Measurements from ENCODE around the gene CDK19.

CDK19 gene

DNA sequence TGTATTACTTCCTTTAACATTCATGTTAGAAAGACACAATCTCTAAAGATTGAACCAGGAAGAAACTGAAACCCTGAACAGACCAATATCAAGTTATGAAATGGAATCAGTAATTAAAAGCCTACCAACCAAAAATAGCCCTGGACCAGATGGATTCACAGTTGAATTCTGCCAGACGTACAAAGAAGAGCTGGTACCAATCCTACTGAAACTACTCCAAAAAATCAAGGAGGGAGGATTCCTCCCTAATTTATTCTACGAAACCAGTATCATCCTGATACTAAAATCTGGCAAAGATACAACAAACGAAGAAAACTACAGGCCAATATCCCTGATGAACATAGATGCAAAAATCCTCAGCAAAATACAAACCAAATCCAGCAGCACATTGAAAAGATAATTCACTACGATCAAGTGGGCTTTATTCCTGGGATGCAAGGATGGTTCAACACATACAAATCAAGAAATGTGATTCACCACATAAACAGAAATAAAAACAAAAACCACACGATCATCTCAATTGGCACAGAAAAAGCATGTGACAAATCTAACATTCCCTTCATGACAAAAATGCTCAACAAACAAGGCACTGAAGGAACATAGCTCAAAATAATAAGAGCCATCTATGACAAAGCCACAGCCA is 15.0 kb downstream of the CDK19 start:
- no peak for DNase-seq (ENCODE audit: low read depth)
- TF ChIP-seq, protein P1, sequence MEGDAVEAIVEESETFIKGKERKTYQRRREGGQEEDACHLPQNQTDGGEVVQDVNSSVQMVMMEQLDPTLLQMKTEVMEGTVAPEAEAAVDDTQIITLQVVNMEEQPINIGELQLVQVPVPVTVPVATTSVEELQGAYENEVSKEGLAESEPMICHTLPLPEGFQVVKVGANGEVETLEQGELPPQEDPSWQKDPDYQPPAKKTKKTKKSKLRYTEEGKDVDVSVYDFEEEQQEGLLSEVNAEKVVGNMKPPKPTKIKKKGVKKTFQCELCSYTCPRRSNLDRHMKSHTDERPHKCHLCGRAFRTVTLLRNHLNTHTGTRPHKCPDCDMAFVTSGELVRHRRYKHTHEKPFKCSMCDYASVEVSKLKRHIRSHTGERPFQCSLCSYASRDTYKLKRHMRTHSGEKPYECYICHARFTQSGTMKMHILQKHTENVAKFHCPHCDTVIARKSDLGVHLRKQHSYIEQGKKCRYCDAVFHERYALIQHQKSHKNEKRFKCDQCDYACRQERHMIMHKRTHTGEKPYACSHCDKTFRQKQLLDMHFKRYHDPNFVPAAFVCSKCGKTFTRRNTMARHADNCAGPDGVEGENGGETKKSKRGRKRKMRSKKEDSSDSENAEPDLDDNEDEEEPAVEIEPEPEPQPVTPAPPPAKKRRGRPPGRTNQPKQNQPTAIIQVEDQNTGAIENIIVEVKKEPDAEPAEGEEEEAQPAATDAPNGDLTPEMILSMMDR (IDR thresholded peaks at IDR 0.05; ENCODE audit: insufficient read depth, low read depth, low read length, missing control alignments): no peak
- no peak overlapping the region for H3K4me3 ChIP-seq (ENCODE audit: low read length)

DNA sequence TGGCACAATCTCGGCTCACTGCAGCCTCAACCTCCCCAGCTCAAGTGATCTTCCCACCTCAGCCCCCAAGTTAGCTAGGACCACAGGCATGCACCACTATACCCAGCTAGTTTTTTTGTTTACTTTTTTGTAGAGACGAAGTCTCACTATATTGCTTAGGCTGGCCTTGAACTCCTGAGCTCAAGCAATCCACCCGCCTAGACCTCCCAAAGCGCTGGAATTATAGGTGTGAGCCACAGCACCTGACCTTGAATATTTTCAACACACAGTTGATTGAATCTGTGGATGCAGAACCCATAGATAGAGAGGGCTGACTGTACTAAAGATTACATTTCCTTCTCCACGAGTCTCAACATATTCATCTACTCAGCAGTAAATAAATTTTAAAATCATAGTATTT is 15.6 kb downstream of the CDK19 start:
- no peak overlapping the region for H3K4me3 ChIP-seq (ENCODE audit: low read length)
- no peak for DNase-seq (ENCODE audit: low read depth)
- TF ChIP-seq, protein P1 (IDR thresholded peaks at IDR 0.05; ENCODE audit: insufficient read depth, low read depth, low read length, missing control alignments): no peak

DNA sequence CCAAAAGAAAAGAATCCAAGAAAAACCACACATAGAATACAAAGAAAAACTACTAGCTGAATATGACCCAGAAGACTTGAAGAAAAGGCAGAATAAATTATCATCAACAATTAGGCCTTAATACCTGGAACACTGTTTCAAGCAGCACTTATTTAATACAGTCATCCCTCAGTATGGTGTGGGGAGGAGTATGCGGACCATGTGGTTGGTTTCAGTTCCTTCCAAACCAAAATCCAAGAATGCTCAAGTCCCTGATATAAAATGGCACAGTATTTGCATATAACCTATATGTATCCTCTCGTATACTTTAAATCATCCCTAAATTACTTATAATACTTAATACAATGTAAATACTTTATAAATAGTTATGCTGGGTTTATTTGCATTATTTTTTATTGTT is 16.1 kb downstream of the CDK19 start:
- no peak for DNase-seq (ENCODE audit: low read depth)
- TF ChIP-seq, protein P1 (IDR thresholded peaks at IDR 0.05; ENCODE audit: insufficient read depth, low read depth, low read length, missing control alignments): no peak
- H3K4me3 ChIP-seq (ENCODE audit: low read length): no peak overlapping the region

DNA sequence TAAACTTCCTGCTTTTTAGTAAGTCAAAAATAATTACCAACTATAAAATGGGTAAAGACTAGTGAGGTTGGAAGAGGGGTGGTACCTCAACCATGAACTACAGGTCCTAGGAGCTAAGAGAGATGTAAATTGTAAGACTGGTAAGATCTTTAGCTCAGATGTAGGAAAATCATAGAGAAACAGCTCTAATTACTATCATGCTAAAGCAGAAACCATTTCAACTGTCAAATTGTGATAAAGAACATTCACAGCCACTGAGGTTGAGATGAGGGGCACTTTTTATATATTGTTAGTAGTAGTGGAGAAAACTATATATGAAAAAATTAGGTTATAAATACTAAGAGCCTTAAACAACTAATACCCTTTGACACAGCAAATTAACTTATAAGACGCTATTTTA is 20.0 kb downstream of the CDK19 start:
- DNase-seq (ENCODE audit: low read depth): peak; percentile 11
- H3K4me3 ChIP-seq (ENCODE audit: low read length): no peak overlapping the region
- TF ChIP-seq, protein P1 (IDR thresholded peaks at IDR 0.05; ENCODE audit: insufficient read depth, low read depth, low read length, missing control alignments): no peak

DNA sequence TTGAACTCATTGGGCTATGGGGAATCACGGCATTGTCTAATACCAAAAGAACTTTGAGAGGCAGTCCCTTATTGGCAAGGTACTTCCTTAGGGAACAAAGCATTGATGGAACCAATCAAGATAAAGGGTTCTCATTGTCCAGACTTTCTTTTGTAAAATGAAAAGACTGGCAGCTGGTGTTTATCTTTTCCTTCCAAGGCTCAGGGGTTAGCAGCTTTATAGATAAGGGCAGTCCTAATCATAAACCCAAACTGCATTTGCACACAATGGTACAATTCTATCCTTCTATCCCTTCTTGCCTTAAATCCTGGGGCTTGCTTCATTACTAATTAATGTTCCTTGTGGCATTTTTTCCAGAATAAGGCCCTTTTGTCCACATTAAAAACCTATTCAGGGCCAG is 28.6 kb downstream of the CDK19 start:
- DNase-seq (ENCODE audit: low read depth): no peak
- TF ChIP-seq, protein P1 (IDR thresholded peaks at IDR 0.05; ENCODE audit: insufficient read depth, low read depth, low read length, missing control alignments): no peak
- H3K4me3 ChIP-seq (ENCODE audit: low read length): no peak overlapping the region

DNA sequence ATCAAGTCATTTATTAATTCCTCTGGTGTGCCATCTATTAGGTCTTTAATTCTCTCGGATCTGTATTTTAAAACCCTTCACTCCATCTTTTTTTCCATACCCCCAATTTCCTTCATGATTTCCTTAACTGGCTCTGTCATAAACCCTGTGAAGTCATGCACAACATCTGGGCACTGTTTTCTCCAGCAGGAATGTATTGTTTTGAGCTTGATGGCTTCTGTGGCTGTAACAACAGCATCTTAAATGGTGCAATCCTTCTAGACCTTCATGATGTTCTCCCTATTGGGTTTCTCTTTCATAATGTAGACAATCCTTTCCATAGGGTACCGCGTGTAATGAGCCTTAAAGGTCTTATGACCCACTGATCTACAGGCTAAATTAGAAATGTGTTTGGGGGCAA is 29.0 kb downstream of the CDK19 start:
- DNase-seq (ENCODE audit: low read depth): no peak
- H3K4me3 ChIP-seq (ENCODE audit: low read length): no peak overlapping the region
- TF ChIP-seq, protein P1 (IDR thresholded peaks at IDR 0.05; ENCODE audit: insufficient read depth, low read depth, low read length, missing control alignments): no peak

DNA sequence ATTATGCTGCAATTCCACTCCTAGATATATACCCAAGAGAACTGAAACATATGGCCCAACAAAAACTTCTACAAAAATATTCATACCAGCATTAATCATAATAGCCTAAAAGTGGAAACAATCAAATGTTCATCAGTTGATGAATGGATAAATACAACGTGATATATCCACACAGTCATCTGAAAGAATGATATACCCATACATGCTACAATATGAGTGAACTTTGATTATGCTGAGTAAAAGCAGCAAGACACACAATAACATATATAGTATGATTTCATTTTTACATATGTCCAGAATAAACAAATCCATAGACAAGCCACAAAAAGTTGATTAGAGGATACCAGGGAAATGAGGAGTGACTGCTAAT is 30.7 kb downstream of the CDK19 start:
- TF ChIP-seq, protein P1 (IDR thresholded peaks at IDR 0.05; ENCODE audit: insufficient read depth, low read depth, low read length, missing control alignments): no peak
- H3K4me3 ChIP-seq (ENCODE audit: low read length): no peak overlapping the region
- DNase-seq (ENCODE audit: low read depth): no peak

Measured in epithelial cell of esophagus (primary cell).